NCI-H446 treated with DMSO at 0.1 percent for 48 hours (cell line): ENCODE data around the gene ISG20.

Source experiments
- DNase-seq: peaks from one replicate; lab custom pipeline; 2025; lab: John Stamatoyannopoulos, UW

ISG20 gene

GRCh38 chr15:88693191-88693590, 54.4 kb downstream of the ISG20 start:
- no peak for DNase-seq

- DNase-seq, result no peak
These were observed 56.3 kb downstream of the ISG20 start for GRCh38 chr15:88695101-88695500.

- DNase-seq, result no peak
These were observed 57.0 kb downstream of the ISG20 start for GRCh38 chr15:88695691-88696251.

GRCh38 chr15:88696254-88696653, 57.4 kb downstream of the ISG20 start:
- DNase-seq, result no peak

GRCh38 chr15:88697276-88697675, 58.5 kb downstream of the ISG20 start:
- no peak for DNase-seq

- DNase-seq, result no peak
These were observed 61.0 kb downstream of the ISG20 start for GRCh38 chr15:88699861-88700260.

GRCh38 chr15:88700716-88701115, 61.9 kb downstream of the ISG20 start:
- no peak for DNase-seq

- DNase-seq, result no peak
These were observed 62.8 kb downstream of the ISG20 start for GRCh38 chr15:88701561-88702095.

- no peak for DNase-seq
These were observed 64.2 kb downstream of the ISG20 start for GRCh38 chr15:88702983-88703382.

GRCh38 chr15:88703533-88703932, 64.7 kb downstream of the ISG20 start:
- no peak for DNase-seq

- no peak for DNase-seq
These were observed 66.3 kb downstream of the ISG20 start for GRCh38 chr15:88704791-88705768.

- DNase-seq, result no peak
These were observed 67.0 kb downstream of the ISG20 start for GRCh38 chr15:88705769-88706165.
